HEK293T (cell line): ENCODE results near the gene SERGEF.

ENCODE experiments used
- ARNT ChIP-seq: fragments of 450-650 bp; IDR thresholded peaks from 2 replicates; pipeline ENCODE4 v1.6.1; 2017; ENCODE audit warnings: mild to moderate bottlenecking
- BHLHE40 ChIP-seq: fragments of 450-650 bp; IDR thresholded peaks from 2 replicates; pipeline ENCODE4 v1.6.1; 2016; ENCODE audit warnings: mild to moderate bottlenecking, moderate library complexity, borderline replicate concordance
- ELF4 ChIP-seq: fragments of 450-650 bp; IDR thresholded peaks from 2 replicates; pipeline ENCODE4 v1.6.1; 2017; ENCODE audit warnings: antibody characterized with exemption
- FOXA1 ChIP-seq: fragments of 450-650 bp; IDR thresholded peaks from 2 replicates; pipeline ENCODE4 v1.6.1; 2016; ENCODE audit warnings: mild to moderate bottlenecking
- FOXK2 ChIP-seq: fragments of 450-650 bp; IDR thresholded peaks from 2 replicates; pipeline ENCODE4 v1.6.1; 2016; ENCODE audit warnings: mild to moderate bottlenecking
- FOXM1 ChIP-seq: fragments of 450-650 bp; IDR thresholded peaks from 2 replicates; pipeline ENCODE4 v1.6.1; 2017; ENCODE audit warnings: mild to moderate bottlenecking, borderline replicate concordance
- LEF1 ChIP-seq: fragments of 450-650 bp; IDR thresholded peaks from 2 replicates; pipeline ENCODE4 v1.6.1; 2017; ENCODE audit warnings: mild to moderate bottlenecking, borderline replicate concordance
- NFRKB ChIP-seq: fragments of 450-650 bp; IDR thresholded peaks from 2 replicates; pipeline ENCODE4 v1.6.1; 2016; ENCODE audit warnings: mild to moderate bottlenecking, moderate library complexity
- PKNOX1 ChIP-seq: fragments of 450-650 bp; IDR thresholded peaks from 2 replicates; pipeline ENCODE4 v1.6.1; 2016
- SP1 ChIP-seq: fragments of 450-650 bp; IDR thresholded peaks from 2 replicates; pipeline ENCODE4 v1.6.1; 2017
- TARDBP ChIP-seq: fragments of 450-650 bp; IDR thresholded peaks from 2 replicates; pipeline ENCODE4 v1.6.1; 2016

DNA sequence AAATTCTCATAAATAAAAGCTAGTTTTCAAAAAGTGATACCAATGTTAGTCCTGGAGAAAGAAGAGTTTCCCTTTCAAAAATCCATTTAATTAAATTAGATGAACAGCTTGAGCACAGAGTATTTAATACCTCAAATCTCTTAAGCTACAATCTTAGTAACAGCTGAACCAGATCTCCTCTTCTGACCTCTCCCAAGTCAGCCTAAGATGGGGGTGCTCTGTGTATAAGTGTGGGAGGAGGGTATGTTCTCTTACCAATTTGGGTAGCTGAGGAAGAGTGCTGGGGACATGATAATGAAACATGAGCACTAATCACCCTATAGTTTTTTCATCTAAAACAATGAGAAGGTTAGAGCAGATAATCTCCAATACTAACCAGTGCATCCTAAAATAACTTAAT lies 23.6 kb upstream of the SERGEF start:
- no peak for TF ChIP-seq BHLHE40
- TF ChIP-seq PKNOX1, result no peak
- TF ChIP-seq SP1, result no peak
- no peak for TF ChIP-seq FOXK2
- no peak for TF ChIP-seq ARNT
- TF ChIP-seq FOXA1, result no peak
- no peak for TF ChIP-seq ELF4
- TF ChIP-seq NFRKB, result no peak
- TF ChIP-seq FOXM1, result no peak
- no peak for TF ChIP-seq LEF1
- no peak for TF ChIP-seq TARDBP
